Astrocyte of the spinal cord (primary cell): ENCODE results near the gene TRIM26.

Experiments
- DNase-seq: peaks from one replicate; pipeline ENCODE4 v3.0.0; 2011; ENCODE audit warnings: low read depth, low spot score
- H3K4me3 ChIP-seq: 2 replicates; pipeline ENCODE4 v1.5.1; 2011; ENCODE audit warnings: low read depth, mild to moderate bottlenecking, low read length, moderate library complexity
- CTCF ChIP-seq: IDR thresholded peaks from 2 replicates; pipeline ENCODE4 v1.5.1; 2012; ENCODE audit warnings: low read depth, mild to moderate bottlenecking, low read length, inconsistent platforms
- in situ Hi-C: cut with HindIII; loops from 2 replicates; pipeline ENCODE4 v1.10.0; 2017; ENCODE audit warnings: low sequenced_read_pairs

Gene TRIM26

DNA sequence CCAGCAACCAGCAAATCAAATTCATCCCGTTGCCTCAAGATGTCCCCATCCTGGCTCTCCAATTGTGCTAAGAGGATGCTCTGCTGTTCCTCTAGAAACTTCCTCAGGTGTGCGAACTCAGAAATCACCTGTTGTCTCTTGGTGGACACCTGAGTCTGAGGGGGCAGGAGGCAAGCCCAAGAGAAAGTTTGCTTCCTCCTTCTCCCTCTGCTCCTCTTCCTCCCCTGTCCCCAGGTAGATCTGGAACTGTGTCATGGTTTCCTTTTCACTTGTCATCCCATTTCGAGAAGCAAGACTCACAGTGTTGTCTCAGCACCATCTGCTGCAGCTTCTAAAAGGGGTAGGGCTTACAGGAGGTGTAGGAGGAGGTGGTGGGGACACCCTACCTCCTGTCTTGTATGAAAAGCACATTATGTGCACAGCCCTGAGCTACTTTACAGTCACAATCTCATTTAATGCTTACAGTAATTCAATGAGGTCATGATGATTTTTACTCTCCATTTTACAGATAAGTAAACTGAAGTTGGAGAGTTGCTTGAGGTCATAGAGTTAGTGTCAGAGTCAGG is 54.6 kb downstream of the TRIM26 start:
- H3K4me3 ChIP-seq = no peak overlapping the region
- in situ Hi-C loops = no loop called here
- no peak for TF ChIP-seq CTCF
- no peak for DNase-seq

- in situ Hi-C loops = no loop called here
- H3K4me3 ChIP-seq = no peak overlapping the region
- no peak for TF ChIP-seq CTCF
- no peak for DNase-seq
These were observed 55.2 kb downstream of the TRIM26 start for GRCh38 chr6:30157999-30158398.

GRCh38 chr6:30157581-30157980 is 55.6 kb downstream of the TRIM26 start:
- in situ Hi-C loops = no loop called here
- no peak for TF ChIP-seq CTCF
- DNase-seq = no peak
- no peak overlapping the region for H3K4me3 ChIP-seq

DNA sequence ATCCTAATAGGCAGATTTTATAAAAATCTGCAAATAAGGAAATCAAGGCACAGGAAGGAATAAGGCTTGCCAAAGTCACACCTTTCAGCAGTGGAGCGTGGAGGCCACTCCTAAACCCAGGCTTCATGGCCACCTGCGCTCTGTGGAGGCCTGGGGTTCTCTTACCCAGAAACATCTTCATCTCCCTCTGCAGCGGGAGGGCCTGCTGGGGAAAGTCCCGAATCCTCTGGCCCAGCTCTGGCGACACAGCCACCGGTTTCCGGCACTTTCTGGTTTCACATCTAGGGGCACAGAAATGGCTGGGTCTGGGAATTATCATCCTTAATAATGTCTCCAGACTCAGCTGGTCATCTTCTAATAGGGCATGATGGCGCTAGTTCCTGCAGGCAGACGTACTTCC is 56.4 kb downstream of the TRIM26 start:
- no peak overlapping the region for H3K4me3 ChIP-seq
- no peak for DNase-seq
- TF ChIP-seq CTCF = no peak
- in situ Hi-C loops = no loop called here

GRCh38 chr6:30156262-30156599 is 57.0 kb downstream of the TRIM26 start:
- DNase-seq = no peak
- TF ChIP-seq CTCF = no peak
- in situ Hi-C loops = no loop called here
- H3K4me3 ChIP-seq = no peak overlapping the region

DNA sequence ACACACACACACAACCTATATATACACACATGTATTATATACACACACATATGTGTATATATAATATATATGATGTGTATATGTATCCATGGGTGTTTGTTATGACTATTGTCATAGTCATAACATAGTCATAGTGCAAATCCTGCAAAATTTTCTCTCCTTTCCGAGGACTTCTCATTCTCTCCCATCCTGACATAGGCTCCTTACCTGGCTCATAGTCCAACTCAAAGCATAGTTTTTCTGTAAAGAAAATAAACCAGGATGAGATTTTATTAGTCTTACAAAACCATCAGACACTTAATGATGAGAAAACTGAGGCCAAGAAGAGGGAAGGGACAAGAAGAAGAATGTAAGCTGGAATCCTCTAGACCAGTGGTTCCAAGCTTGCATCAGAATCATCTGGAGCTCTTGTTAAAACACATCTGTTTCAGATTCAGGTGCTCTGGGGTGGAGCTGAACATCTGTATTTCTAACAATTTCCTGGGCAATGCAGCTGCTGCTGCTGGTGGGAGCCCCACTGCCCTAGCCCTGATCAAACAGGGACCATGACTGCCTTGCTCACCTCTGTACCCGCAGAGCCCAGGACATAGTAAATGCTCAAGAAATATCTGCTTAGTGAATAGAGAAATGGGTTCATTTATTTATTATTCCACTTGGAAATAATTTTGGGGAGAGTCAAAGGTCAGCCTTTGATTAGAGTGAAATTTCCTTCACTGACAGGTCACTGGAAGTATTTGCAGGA is 57.5 kb downstream of the TRIM26 start:
- in situ Hi-C loops = no loop called here
- TF ChIP-seq CTCF = no peak
- DNase-seq = no peak
- no peak overlapping the region for H3K4me3 ChIP-seq
